Stimulated activated CD4-positive, alpha-beta T cell treated with anti-CD3 and anti-CD28 coated beads, Interleukin-15, amount 100 ng/mL, for 1 hour (primary cell): ENCODE measurements around the gene AAGAB.

Experiments used
- DNase-seq, 2 donors: peaks; one replicate each; pipeline ENCODE4 v3.0.0-alpha.2; 2020; ENCODE audit warnings: low read depth in 1 of 2, low spot score in 1 of 2

Gene AAGAB

GRCh38 chr15:67152429-67152828 is 102.0 kb downstream of the AAGAB start:
- no peak for DNase-seq
